Fibroblast of pulmonary artery (primary cell): ENCODE measurements around the gene STPG2.

ENCODE experiments used
- DNase-seq: peaks from one replicate; pipeline ENCODE4 v3.0.0-alpha.2; 2010; ENCODE audit warnings: low read depth
- H3K4me3 ChIP-seq: replicated peaks from 2 replicates; pipeline ENCODE4 v1.5.1; 2011; ENCODE audit warnings: low read depth, mild to moderate bottlenecking, control low read depth, low read length, moderate library complexity
- TF ChIP-seq, protein P1 (sequence below): IDR thresholded peaks from 2 replicates; pipeline ENCODE4 v1.5.1; 2011; ENCODE audit warnings: mild to moderate bottlenecking, control low read depth, low read length, inconsistent platforms; ENCODE audit errors: missing control alignments

The STPG2 gene

DNA sequence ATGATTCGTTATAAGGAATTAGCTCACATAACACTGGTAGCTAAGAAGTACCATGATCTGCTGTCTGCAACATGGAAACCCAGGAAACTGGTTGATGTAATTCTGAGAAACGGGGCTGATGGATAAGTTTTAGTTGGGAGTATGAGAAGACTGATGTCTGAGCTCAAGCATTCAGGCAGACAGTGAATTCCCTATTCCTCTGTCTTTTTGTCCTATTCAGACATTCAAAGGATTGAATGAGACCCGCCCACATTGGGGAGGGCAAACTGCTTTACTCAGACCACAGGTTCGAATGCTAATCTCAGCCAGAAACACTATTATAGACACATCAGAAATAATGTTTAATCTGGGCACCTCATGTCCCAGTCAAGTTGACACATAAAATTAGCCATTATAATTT, 515.5 kb downstream of the STPG2 start:
- DNase-seq, result no peak
- TF ChIP-seq, protein P1, sequence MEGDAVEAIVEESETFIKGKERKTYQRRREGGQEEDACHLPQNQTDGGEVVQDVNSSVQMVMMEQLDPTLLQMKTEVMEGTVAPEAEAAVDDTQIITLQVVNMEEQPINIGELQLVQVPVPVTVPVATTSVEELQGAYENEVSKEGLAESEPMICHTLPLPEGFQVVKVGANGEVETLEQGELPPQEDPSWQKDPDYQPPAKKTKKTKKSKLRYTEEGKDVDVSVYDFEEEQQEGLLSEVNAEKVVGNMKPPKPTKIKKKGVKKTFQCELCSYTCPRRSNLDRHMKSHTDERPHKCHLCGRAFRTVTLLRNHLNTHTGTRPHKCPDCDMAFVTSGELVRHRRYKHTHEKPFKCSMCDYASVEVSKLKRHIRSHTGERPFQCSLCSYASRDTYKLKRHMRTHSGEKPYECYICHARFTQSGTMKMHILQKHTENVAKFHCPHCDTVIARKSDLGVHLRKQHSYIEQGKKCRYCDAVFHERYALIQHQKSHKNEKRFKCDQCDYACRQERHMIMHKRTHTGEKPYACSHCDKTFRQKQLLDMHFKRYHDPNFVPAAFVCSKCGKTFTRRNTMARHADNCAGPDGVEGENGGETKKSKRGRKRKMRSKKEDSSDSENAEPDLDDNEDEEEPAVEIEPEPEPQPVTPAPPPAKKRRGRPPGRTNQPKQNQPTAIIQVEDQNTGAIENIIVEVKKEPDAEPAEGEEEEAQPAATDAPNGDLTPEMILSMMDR, result no peak
- no peak overlapping the region for H3K4me3 ChIP-seq

DNA sequence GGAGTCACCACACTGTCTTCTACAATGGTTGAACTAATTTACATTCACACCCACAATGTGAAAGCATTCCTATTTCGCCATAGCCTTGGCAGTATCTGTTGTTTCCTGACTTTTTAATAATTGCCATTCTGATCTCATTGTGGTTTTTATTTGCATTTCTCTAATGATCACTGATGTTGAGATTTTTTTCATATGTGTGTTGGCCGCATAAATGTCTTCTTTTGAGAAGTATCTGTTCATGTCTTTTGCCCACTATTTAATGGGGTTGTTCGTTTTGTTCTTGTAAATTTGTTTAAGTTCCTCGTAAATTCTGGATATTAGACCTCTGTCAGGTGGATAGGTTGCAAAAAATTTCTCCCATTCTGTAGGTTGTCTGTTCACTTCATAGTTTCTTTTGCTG, 519.1 kb downstream of the STPG2 start:
- DNase-seq, result no peak
- H3K4me3 ChIP-seq, result no peak overlapping the region
- TF ChIP-seq, protein P1, result no peak

DNA sequence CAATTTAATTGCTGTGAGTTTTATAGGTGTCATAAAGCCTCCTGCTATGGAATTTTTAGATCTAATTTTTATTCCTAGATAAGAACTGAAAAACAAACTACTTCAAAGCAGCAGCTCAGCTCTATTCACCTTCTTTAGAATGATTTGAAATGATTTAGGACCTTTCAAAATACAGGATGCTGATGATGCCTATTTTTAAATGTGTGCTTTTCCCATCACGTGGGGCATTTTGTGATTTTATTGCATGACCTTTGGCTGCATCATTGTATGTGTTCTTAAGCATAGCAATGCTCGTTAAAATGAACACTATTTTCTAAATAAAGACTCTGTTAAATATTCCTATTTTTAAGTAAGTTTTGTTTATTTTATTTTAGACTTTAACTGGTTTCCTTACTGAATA, 537.3 kb downstream of the STPG2 start:
- H3K4me3 ChIP-seq, result no peak overlapping the region
- TF ChIP-seq, protein P1, result no peak
- no peak for DNase-seq

DNA sequence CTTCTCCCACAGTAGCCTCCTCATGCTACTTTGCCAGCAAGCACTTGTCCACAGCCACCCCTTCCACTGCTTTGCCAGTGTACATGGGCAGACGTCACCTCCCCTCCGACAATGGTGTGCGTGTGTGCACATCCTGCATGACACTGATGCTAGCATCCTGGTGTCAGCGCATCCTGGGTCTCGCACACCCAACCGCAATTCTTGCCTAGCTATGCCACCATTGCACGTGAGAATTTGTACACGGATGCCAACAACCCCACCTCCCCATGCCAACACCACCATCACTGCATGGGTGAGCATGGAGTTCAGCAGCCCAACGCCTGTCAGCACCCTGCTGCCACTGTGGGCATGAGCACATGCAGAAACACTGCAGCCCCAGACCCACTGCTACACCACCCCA, 550.0 kb downstream of the STPG2 start:
- TF ChIP-seq, protein P1, result no peak
- no peak for DNase-seq
- no peak overlapping the region for H3K4me3 ChIP-seq

DNA sequence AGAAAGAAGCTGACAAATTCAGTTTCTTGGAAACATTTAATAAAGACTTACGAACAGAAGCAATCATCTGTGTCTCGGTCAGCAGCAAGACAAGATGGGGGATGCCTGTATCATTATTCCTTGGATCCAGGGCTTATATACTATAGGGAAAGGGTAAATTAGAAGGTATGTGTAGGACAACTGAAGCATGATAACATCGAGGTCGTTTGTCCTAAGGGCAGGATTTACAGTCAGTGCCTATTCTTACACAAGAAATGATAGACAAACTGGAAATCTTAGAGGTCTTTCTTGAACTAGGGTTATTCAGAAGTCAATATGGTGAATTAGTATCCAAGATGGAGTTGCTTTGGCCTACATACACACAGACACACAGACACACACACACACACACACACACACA, 553.0 kb downstream of the STPG2 start:
- TF ChIP-seq, protein P1, result no peak
- H3K4me3 ChIP-seq, result no peak overlapping the region
- DNase-seq, result no peak

DNA sequence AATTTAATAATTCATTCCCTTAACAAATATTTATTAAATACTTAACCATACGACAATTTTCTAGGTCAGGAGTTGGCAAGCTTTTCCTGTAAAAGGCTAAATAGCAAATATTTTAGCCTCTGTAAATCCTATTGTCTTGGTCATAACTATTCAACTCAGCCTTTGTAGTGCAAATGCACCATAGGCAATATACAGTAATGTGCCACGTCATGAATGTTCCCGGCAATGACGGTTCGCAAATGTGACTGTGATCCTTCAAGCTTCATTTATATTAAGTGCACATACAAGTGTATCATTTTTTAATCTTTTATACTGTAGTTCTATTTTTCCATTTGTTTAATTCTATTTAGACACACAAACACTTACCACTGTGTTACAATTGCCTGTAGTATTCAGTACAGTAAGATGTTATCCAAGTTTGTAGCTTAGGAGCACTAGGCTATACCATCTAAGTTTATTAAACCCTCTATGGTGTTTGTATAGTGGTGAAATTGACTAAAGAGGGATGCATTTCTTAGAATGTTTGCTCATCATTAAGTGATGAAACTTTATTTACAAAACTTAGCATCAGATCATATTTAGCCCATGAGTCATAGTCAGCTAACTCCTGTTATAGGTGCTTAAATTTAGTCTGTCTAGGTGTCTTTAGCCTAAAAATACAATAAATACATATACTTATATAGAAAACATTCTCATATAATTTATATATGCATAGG, 553.6 kb downstream of the STPG2 start:
- no peak for DNase-seq
- H3K4me3 ChIP-seq, result no peak overlapping the region
- TF ChIP-seq, protein P1, result no peak

DNA sequence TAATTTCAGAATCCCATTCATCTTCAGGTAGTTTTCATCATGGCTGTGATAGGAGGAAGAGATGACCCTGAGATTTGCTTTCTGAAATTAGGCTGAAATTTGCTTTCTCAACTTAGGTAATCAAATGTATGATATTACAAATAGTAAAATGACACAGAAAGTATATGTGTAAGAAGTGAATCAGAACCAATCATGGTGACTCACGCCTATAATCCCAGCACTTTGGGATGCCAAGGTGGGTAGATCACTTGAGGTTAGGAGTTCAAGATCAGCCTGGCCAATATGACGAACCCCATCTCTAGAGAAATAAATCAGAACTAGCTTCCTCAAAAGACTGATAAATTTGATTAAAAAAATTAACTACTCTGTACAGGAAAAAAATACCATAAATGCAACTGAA, 555.4 kb downstream of the STPG2 start:
- DNase-seq, result no peak
- TF ChIP-seq, protein P1, result no peak
- H3K4me3 ChIP-seq, result no peak overlapping the region
